RPMI7951 (cell line): ENCODE measurements around the gene NFIB. TPM values are rescaled to one million over a fixed set of nuclear protein-coding genes. Genes with fewer than 3 reads are reported as not detected.

Experiments
- DNase-seq: peaks from one replicate; pipeline ENCODE4 v3.0.0-alpha.2; 2012; ENCODE audit warnings: low read depth
- total RNA-seq: library from RNA; depleted of rRNA; stranded (reverse); fragments of >200 nt; shearing (Covaris generic); gene quantifications from 2 replicates; pipeline ENCODE4 v1.2.3, GENCODE V29; 2014

NFIB gene
- total RNA-seq, 1 experiment from 2014 or later: 9.1 TPM

- no peak for DNase-seq
Observed at GRCh38 chr9:14306672-14307660, 7.0 kb downstream of the NFIB start.

- no peak for DNase-seq
Observed at GRCh38 chr9:14306188-14306587, 7.8 kb downstream of the NFIB start.

- DNase-seq: no peak
Observed at GRCh38 chr9:14304259-14304658, 9.7 kb downstream of the NFIB start.

GRCh38 chr9:14303521-14303920 lies 10.4 kb downstream of the NFIB start:
- DNase-seq: no peak

GRCh38 chr9:14303100-14303499 lies 10.8 kb downstream of the NFIB start:
- no peak for DNase-seq

- DNase-seq: no peak
Observed at GRCh38 chr9:14302405-14302804, 11.5 kb downstream of the NFIB start.

GRCh38 chr9:14301583-14302021 lies 12.3 kb downstream of the NFIB start:
- no peak for DNase-seq

- no peak for DNase-seq
Observed at GRCh38 chr9:14301006-14301405, 12.9 kb downstream of the NFIB start.

GRCh38 chr9:14300588-14300987 lies 13.4 kb downstream of the NFIB start:
- DNase-seq: no peak

- no peak for DNase-seq
Observed at GRCh38 chr9:14300040-14300439, 13.9 kb downstream of the NFIB start.

GRCh38 chr9:14298601-14299022 lies 15.3 kb downstream of the NFIB start:
- DNase-seq: no peak

- no peak for DNase-seq
Observed at GRCh38 chr9:14296495-14297113, 17.3 kb downstream of the NFIB start.

GRCh38 chr9:14294659-14295058 lies 19.3 kb downstream of the NFIB start:
- DNase-seq: no peak

GRCh38 chr9:14293801-14294200 lies 20.1 kb downstream of the NFIB start:
- no peak for DNase-seq

- DNase-seq: no peak
Observed at GRCh38 chr9:14292181-14292739, 21.7 kb downstream of the NFIB start.

GRCh38 chr9:14289916-14290315 lies 24.0 kb downstream of the NFIB start:
- no peak for DNase-seq

GRCh38 chr9:14288433-14288832 lies 25.5 kb downstream of the NFIB start:
- DNase-seq: no peak

- no peak for DNase-seq
Observed at GRCh38 chr9:14286121-14286520, 27.8 kb downstream of the NFIB start.

- DNase-seq: no peak
Observed at GRCh38 chr9:14283276-14283675, 30.7 kb downstream of the NFIB start.

- DNase-seq: no peak
Observed at GRCh38 chr9:14281876-14282275, 32.1 kb downstream of the NFIB start.

- no peak for DNase-seq
Observed at GRCh38 chr9:14281136-14281795, 32.7 kb downstream of the NFIB start.

GRCh38 chr9:14279671-14280070 lies 34.3 kb downstream of the NFIB start:
- DNase-seq: no peak
